C4-2B (cell line): ENCODE measurements around the gene B4GALNT4.
A peak's percentile ranks its signal among the peaks of the same experiment; 100 is the strongest.

ENCODE experiments used
- H3K27ac ChIP-seq: fragments of 450-650 bp; 2 replicates; pipeline ENCODE4 v1.5.1; 2017
- CTCF ChIP-seq: fragments of 450-650 bp; conservative IDR thresholded peaks from 2 replicates; pipeline ENCODE4 v1.5.1; 2017; ENCODE audit warnings: mild to moderate bottlenecking
- ZFX ChIP-seq: fragments of 450-650 bp; IDR thresholded peaks from 2 replicates; pipeline ENCODE4 v1.6.1; 2017

B4GALNT4 gene

GRCh38 chr11:413120-414081 is 44.1 kb downstream of the B4GALNT4 start:
- TF ChIP-seq ZFX (no peak), CTCF (no peak)
- no peak overlapping the region for H3K27ac ChIP-seq

- TF ChIP-seq CTCF (no peak), ZFX (no peak)
- H3K27ac ChIP-seq: no peak overlapping the region
These were observed 45.1 kb downstream of the B4GALNT4 start for GRCh38 chr11:414318-414857.

GRCh38 chr11:415640-416041 is 46.3 kb downstream of the B4GALNT4 start:
- TF ChIP-seq CTCF (no peak), ZFX (no peak)
- H3K27ac ChIP-seq: no peak overlapping the region; the same call in 1 of the 2 replicates

GRCh38 chr11:416051-416756 is 46.9 kb downstream of the B4GALNT4 start:
- peak overlapping the region; percentile 77 for H3K27ac ChIP-seq
- TF ChIP-seq CTCF: no peak
- TF ChIP-seq ZFX: no peak

- peak overlapping the region; percentile 77 for H3K27ac ChIP-seq
- TF ChIP-seq CTCF (no peak), ZFX (peak; percentile 46; the same call in 1 of the 2 replicates)
These were observed 47.7 kb downstream of the B4GALNT4 start for GRCh38 chr11:416757-417621.

GRCh38 chr11:417652-418342 is 48.5 kb downstream of the B4GALNT4 start:
- H3K27ac ChIP-seq: peak overlapping the region; percentile 77
- TF ChIP-seq CTCF (no peak), ZFX (no peak)
